Activated CD4-positive, alpha-beta T cell treated with anti-CD3 and anti-CD28 coated beads, Interleukin-2, amount 10 ng/mL, durations not matched to agents 7 days and 5 days (primary cell): ENCODE data around the gene ZBTB39. TPM values are rescaled to one million over a fixed set of nuclear protein-coding genes. Genes with fewer than 3 reads are reported as not detected.

Source experiments
- CTCF ChIA-PET: fragments of 350-600 bp; sonication (Branson Sonifier 250); formaldehyde crosslinking; loops from one replicate; lab custom pipeline; 2021; ENCODE audit warnings: antibody characterized with exemption; lab: Charles Lee
- POLR2A ChIA-PET: fragments of 350-600 bp; sonication (Branson Sonifier 250); formaldehyde crosslinking; loops from one replicate; lab custom pipeline; 2021; ENCODE audit warnings: antibody characterized with exemption; lab: Charles Lee
- DNase-seq: peaks from one replicate; pipeline ENCODE4 v3.0.0-alpha.2; 2020
- H3K27ac Mint-ChIP-seq: one replicate; pipeline ENCODE4 v1.8.0; 2021; ENCODE audit warnings: mild to moderate bottlenecking, moderate library complexity, mixed read lengths
- H3K27me3 Mint-ChIP-seq: one replicate; pipeline ENCODE4 v1.8.0; 2021; ENCODE audit warnings: mixed read lengths
- H3K36me3 Mint-ChIP-seq: one replicate; pipeline ENCODE4 v1.8.0; 2021; ENCODE audit warnings: low read depth, mixed read lengths
- H3K4me1 Mint-ChIP-seq: one replicate; pipeline ENCODE4 v1.8.0; 2021; ENCODE audit warnings: mixed read lengths
- H3K4me3 Mint-ChIP-seq: one replicate; pipeline ENCODE4 v1.8.0; 2021; ENCODE audit warnings: mild to moderate bottlenecking, moderate library complexity, mixed read lengths
- H3K9me3 Mint-ChIP-seq: one replicate; pipeline ENCODE4 v1.8.0; 2021; ENCODE audit warnings: mixed read lengths
- total RNA-seq, 2 experiments: library from RNA; stranded (reverse); gene quantifications; one replicate each; pipeline ENCODE4 v1.2.3, GENCODE V29; 2021

The ZBTB39 gene
- total RNA-seq, 2 experiments from 2014 or later: 8.8 to 9.5 TPM

DNA sequence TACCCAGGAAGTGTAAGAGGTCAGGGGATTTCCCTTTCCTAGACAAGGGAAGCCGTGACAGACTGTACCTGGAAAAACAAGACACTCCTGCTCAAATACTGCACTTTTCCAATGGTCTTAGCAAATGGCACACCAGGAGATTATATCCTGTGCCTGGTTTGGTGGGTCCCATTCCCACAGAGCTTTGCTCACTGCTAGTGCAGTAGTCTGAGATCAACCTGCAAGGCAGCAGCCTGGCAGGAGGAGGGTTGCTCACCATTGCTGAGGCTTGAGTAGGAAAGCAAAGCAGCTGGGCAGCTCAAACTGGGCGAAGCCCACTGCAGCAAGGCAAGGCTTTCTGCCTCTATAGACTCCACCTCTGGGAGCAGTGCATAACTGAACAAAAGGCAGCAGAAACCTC lies 47.9 kb downstream of the ZBTB39 start:
- Mint-ChIP-seq H3K4me1 (no peaks in the 10 kb centered on the region), H3K36me3 (no peaks in the 10 kb centered on the region), H3K9me3 (peaks cover 7% of the 10 kb centered on the region), H3K27me3 (peaks cover 15% of the 10 kb centered on the region), H3K4me3 (no peak overlapping the region), H3K27ac (no peak overlapping the region)
- POLR2A ChIA-PET: no interaction called here
- DNase-seq: no peak
- CTCF ChIA-PET: no interaction called here

- Mint-ChIP-seq H3K4me1 (no peaks in the 10 kb centered on the region), H3K27me3 (peaks cover 15% of the 10 kb centered on the region), H3K27ac (no peak within 1 kb of the TSS)
These were observed 48.9 kb downstream of the ZBTB39 start, which contains the start of gene RDH16 for GRCh38 chr12:56957229-56958052. RDH16 (minus strand) TSS chr12:56957608; CDS start chr12:56957462, 146 bp downstream.

DNA sequence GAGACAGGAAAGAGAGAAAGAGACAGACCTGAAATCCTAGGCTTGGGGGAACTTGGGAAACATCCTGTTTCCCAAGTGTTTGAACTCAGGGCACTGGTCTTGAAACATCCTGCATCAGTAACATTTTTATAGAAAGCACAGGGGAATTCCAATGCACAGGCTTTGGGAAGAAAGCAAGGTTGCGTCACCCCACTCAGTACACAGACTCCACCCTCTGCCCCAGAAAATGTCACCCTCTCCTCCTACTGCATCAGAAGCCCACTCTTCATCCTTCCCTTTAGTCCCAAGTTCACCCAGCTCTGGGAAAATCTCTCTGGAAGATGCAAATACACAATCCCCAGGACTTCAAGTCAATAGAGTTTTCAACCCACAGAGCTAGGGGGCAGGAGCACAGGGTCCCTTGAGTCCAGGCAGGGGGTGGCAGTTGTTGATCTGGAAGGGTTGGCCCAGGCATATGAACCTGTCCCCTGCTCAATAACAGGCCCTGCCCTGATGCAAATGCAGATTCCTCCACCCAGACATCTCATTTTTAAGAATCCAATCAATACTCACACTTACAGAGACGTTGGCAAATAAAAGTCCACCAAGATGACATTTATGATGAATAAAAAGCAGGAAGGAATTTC lies 50.6 kb downstream of the ZBTB39 start:
- POLR2A ChIA-PET: interaction anchor here (0.6 kb wide), 1 partner anchor 9 kb away, joined by 3 read pairs; no protein-coding TSS in a partner anchor
- H3K27me3 Mint-ChIP-seq: peaks cover 6% of the 10 kb centered on the region
- CTCF ChIA-PET: interaction anchor here (1.6 kb wide), 1 partner anchor 31 kb away, joined by 3 read pairs; no protein-coding TSS in a partner anchor
- H3K4me1 Mint-ChIP-seq: no peaks in the 10 kb centered on the region
- no peaks in the 10 kb centered on the region for H3K36me3 Mint-ChIP-seq
- no peak overlapping the region for H3K4me3 Mint-ChIP-seq
- no peak for DNase-seq
- H3K27ac Mint-ChIP-seq: no peak overlapping the region
- peaks cover 2% of the 10 kb centered on the region for H3K9me3 Mint-ChIP-seq

More at GRCh38 chr12:56957229-56958052, 48.9 kb downstream of the ZBTB39 start, which contains the start of gene RDH16:
- CTCF ChIA-PET: interaction anchor here (0.9 kb wide), 1 partner anchor 8 kb away, joined by 3 read pairs; no protein-coding TSS in a partner anchor
- POLR2A ChIA-PET: no interaction called here
- Mint-ChIP-seq H3K9me3 (peaks cover 4% of the 10 kb centered on the region), H3K36me3 (no peaks in the 10 kb centered on the region), H3K4me3 (no peak within 1 kb of the TSS)
- DNase-seq: no peak

GRCh38 chr12:56954958-56955355 lies 51.4 kb downstream of the ZBTB39 start:
- no peaks in the 10 kb centered on the region for H3K36me3 Mint-ChIP-seq
- H3K4me1 Mint-ChIP-seq: no peaks in the 10 kb centered on the region
- H3K4me3 Mint-ChIP-seq: no peak overlapping the region
- H3K9me3 Mint-ChIP-seq: peaks cover 2% of the 10 kb centered on the region
- ChIA-PET CTCF (no interaction called here), POLR2A (no interaction called here)
- no peak for DNase-seq
- H3K27ac Mint-ChIP-seq: no peak overlapping the region
- peaks cover 5% of the 10 kb centered on the region for H3K27me3 Mint-ChIP-seq

- no peak for DNase-seq
- ChIA-PET POLR2A (no interaction called here), CTCF (no interaction called here)
- Mint-ChIP-seq H3K27me3 (peaks cover under 1% of the 10 kb centered on the region), H3K4me3 (no peak overlapping the region), H3K9me3 (peaks cover under 1% of the 10 kb centered on the region), H3K36me3 (no peaks in the 10 kb centered on the region), H3K27ac (no peak overlapping the region), H3K4me1 (no peaks in the 10 kb centered on the region)
These were observed 52.0 kb downstream of the ZBTB39 start for GRCh38 chr12:56954057-56954957.

- no peak overlapping the region for H3K4me3 Mint-ChIP-seq
- no peak for DNase-seq
- POLR2A ChIA-PET: no interaction called here
- no peaks in the 10 kb centered on the region for H3K9me3 Mint-ChIP-seq
- H3K27me3 Mint-ChIP-seq: no peaks in the 10 kb centered on the region
- no peaks in the 10 kb centered on the region for H3K4me1 Mint-ChIP-seq
- H3K27ac Mint-ChIP-seq: no peak overlapping the region
- CTCF ChIA-PET: no interaction called here
- H3K36me3 Mint-ChIP-seq: no peaks in the 10 kb centered on the region
These were observed 53.0 kb downstream of the ZBTB39 start for GRCh38 chr12:56953314-56953713.

GRCh38 chr12:56951582-56952339 lies 54.6 kb downstream of the ZBTB39 start:
- CTCF ChIA-PET: no interaction called here
- Mint-ChIP-seq H3K27me3 (no peaks in the 10 kb centered on the region), H3K9me3 (no peaks in the 10 kb centered on the region), H3K27ac (no peak overlapping the region), H3K4me1 (no peaks in the 10 kb centered on the region), H3K4me3 (no peak overlapping the region), H3K36me3 (no peaks in the 10 kb centered on the region)
- POLR2A ChIA-PET: no interaction called here
- no peak for DNase-seq

- DNase-seq: no peak
- no peak overlapping the region for H3K4me3 Mint-ChIP-seq
- ChIA-PET POLR2A (no interaction called here), CTCF (interaction anchor here (1.0 to 1.2 kb wide), 2 partner anchors 9 to 39 kb away, joined by 3 read pairs; partner anchors contain the start of gene RDH16)
- no peak overlapping the region for H3K27ac Mint-ChIP-seq
- H3K9me3 Mint-ChIP-seq: no peaks in the 10 kb centered on the region
- H3K4me1 Mint-ChIP-seq: no peaks in the 10 kb centered on the region
- H3K27me3 Mint-ChIP-seq: peaks cover 22% of the 10 kb centered on the region
- H3K36me3 Mint-ChIP-seq: no peaks in the 10 kb centered on the region
These were observed 57.5 kb downstream of the ZBTB39 start for GRCh38 chr12:56948881-56949280.

Other genes starting within 250 kb of the ZBTB39 start
- 1 to 10 TPM; 3.1 to 3.8 TPM for gene HSD17B6, start 243.2 kb downstream of the ZBTB39 start, total RNA-seq
- not detected for gene SDR9C7, start 72.1 kb downstream of the ZBTB39 start, total RNA-seq
- under 1 TPM; 0.31 to 0.35 TPM for gene RDH16, start 48.9 kb downstream of the ZBTB39 start, total RNA-seq
- under 1 TPM in 1 of 2 experiments, not detected in 1; 0.25 TPM for gene TAC3, start 10.0 kb upstream of the ZBTB39 start, total RNA-seq
- 1 to 10 TPM; 1.4 to 2.9 TPM for gene MYO1A, start 43.6 kb upstream of the ZBTB39 start, total RNA-seq
- gene NEMP1, start 72.2 kb upstream of the ZBTB39 start, total RNA-seq: 10 to 100 TPM; 50.2 to 54.3 TPM
- 1 to 10 TPM; 5.5 to 6.8 TPM for gene NAB2, start 82.6 kb upstream of the ZBTB39 start, total RNA-seq
- 100 to 1,000 TPM; 239 to 242 TPM for gene STAT6, start 104.8 kb upstream of the ZBTB39 start, total RNA-seq
- under 1 TPM; 0.94 TPM for gene LRP1, start 121.9 kb upstream of the ZBTB39 start, total RNA-seq
- not detected for gene LRP1-AS, start 141.1 kb upstream of the ZBTB39 start, total RNA-seq
- under 1 TPM; 0.29 to 0.32 TPM for gene NXPH4, start 210.2 kb upstream of the ZBTB39 start, total RNA-seq
- gene SHMT2, start 223.2 kb upstream of the ZBTB39 start, total RNA-seq: 100 to 1,000 TPM; 137 to 141 TPM
- gene STAC3, start 244.6 kb upstream of the ZBTB39 start, total RNA-seq: 1 to 10 TPM; 5.1 to 5.2 TPM